ENCODE measurements around the gene SENP5.

- TF ChIP-seq EP300 (IDR thresholded peaks at IDR 0.05), result no peak
- TF ChIP-seq, protein P1, sequence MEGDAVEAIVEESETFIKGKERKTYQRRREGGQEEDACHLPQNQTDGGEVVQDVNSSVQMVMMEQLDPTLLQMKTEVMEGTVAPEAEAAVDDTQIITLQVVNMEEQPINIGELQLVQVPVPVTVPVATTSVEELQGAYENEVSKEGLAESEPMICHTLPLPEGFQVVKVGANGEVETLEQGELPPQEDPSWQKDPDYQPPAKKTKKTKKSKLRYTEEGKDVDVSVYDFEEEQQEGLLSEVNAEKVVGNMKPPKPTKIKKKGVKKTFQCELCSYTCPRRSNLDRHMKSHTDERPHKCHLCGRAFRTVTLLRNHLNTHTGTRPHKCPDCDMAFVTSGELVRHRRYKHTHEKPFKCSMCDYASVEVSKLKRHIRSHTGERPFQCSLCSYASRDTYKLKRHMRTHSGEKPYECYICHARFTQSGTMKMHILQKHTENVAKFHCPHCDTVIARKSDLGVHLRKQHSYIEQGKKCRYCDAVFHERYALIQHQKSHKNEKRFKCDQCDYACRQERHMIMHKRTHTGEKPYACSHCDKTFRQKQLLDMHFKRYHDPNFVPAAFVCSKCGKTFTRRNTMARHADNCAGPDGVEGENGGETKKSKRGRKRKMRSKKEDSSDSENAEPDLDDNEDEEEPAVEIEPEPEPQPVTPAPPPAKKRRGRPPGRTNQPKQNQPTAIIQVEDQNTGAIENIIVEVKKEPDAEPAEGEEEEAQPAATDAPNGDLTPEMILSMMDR (IDR thresholded peaks at IDR 0.05), result no peak
Measured at GRCh38 chr3:196981657-196982056, 113.9 kb downstream of the SENP5 start.

All from tibial nerve (tissue), 4 donors.